ENCODE results near the gene EFCC1.

The EFCC1 gene

GRCh38 chr3:128995737-128996136 lies 5.4 kb upstream of the EFCC1 start:
- DNase-seq, result no peak

GRCh38 chr3:128996200-128996599 lies 4.9 kb upstream of the EFCC1 start:
- no peak for DNase-seq

- no peak for DNase-seq
These were observed 4.4 kb upstream of the EFCC1 start for GRCh38 chr3:128996726-128997125.

- no peak for DNase-seq
These were observed 3.5 kb upstream of the EFCC1 start for GRCh38 chr3:128997486-128998133.

GRCh38 chr3:128998561-128998960 lies 2.5 kb upstream of the EFCC1 start:
- DNase-seq, result no peak

- no peak for DNase-seq
These were observed 2.0 kb upstream of the EFCC1 start for GRCh38 chr3:128999102-128999501.

GRCh38 chr3:129000742-129001100 lies 383 bp upstream of the EFCC1 start:
- no peak for DNase-seq

- DNase-seq, result no peak
These were observed 885 bp downstream of the EFCC1 start for GRCh38 chr3:129001806-129002572.

- no peak for DNase-seq
These were observed 1.8 kb downstream of the EFCC1 start for GRCh38 chr3:129002573-129003569.

- DNase-seq, result no peak
These were observed 2.5 kb downstream of the EFCC1 start for GRCh38 chr3:129003578-129004112.

GRCh38 chr3:129004639-129005295 lies 3.7 kb downstream of the EFCC1 start:
- DNase-seq, result no peak

- no peak for DNase-seq
These were observed 4.6 kb downstream of the EFCC1 start for GRCh38 chr3:129005526-129006303.

- DNase-seq, result no peak
These were observed 5.8 kb downstream of the EFCC1 start for GRCh38 chr3:129006864-129007263.

GRCh38 chr3:129007792-129008191 lies 6.7 kb downstream of the EFCC1 start:
- no peak for DNase-seq

- DNase-seq, result no peak
These were observed 8.2 kb downstream of the EFCC1 start for GRCh38 chr3:129009266-129009665.

GRCh38 chr3:129010310-129010956 lies 9.3 kb downstream of the EFCC1 start:
- no peak for DNase-seq

GRCh38 chr3:129013491-129013891 lies 12.4 kb downstream of the EFCC1 start:
- DNase-seq, result no peak

GRCh38 chr3:129014148-129014547 lies 13.0 kb downstream of the EFCC1 start:
- DNase-seq, result no peak

- no peak for DNase-seq
These were observed 13.8 kb downstream of the EFCC1 start for GRCh38 chr3:129014793-129015345.

- no peak for DNase-seq
These were observed 14.4 kb downstream of the EFCC1 start for GRCh38 chr3:129015388-129016105.

All from kidney glomerular epithelial cell (primary cell).